Measurements from ENCODE around the gene DCXR.

Gene DCXR

DNA sequence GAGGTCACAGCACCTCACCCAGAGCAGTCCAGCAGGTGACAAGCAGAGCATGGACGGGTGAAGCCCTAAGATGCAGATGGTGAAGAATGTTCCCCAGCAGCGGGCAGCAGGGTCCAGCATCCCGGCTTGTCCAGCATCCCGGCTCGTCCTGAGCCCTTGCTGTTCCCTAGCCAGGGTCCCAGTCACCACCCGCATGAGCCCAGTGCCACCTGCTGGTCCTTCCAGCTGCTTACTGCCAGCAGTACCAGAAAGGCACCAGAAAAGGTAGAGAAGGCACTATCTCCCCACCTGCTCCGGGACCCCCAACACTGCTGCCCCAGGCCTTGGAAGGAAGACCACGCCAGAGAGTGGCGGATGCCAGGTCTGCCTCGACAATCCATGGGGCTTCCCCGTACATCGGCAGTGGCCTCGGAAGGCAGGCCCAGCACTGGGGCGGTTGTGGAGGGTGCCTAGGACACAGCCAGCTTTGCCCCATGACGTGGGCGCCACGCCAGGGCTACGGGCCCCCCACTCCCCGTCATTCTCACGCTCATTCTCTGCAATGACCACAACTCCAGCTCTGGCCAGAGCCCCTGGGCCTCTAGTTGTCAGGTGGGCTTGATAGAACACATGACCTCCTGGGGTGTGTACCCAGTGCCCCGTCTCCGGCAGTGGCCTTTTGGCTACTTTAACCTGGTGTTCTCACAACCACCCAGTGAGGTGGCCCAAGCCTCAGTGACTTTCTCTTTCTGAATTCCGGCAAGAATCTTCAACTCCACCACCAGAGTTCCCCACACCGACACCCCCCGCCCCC, 16.2 kb downstream of the DCXR start:
- peak; percentile 36 to 75 for DNase-seq

DNA sequence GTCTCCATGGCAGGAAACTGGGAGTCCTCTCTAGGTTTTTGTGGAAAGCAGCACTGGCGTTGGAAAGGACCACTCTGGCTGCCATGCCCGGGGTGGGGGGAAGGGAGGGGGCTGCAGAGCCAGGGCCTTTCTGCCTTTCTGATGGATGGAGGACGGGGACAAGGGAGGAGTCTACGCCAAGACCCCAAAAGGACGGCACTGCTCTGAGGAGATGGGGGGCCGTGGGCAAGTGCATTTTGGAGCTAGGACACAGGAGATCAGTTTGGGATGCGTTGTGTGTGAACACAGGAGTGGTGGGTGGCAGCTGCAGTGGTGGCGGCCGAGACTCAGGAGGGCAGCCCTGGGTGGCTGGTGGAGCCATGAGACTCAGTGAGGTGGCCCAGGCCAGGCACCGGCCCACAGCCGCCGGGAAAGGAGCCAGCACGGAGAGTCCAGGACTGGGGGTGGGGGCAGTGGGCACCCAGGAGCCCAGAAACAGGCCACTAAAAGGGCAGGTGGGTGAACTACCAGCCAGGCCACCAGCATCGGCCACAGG, 16.9 kb downstream of the DCXR start:
- no peak for DNase-seq

DNA sequence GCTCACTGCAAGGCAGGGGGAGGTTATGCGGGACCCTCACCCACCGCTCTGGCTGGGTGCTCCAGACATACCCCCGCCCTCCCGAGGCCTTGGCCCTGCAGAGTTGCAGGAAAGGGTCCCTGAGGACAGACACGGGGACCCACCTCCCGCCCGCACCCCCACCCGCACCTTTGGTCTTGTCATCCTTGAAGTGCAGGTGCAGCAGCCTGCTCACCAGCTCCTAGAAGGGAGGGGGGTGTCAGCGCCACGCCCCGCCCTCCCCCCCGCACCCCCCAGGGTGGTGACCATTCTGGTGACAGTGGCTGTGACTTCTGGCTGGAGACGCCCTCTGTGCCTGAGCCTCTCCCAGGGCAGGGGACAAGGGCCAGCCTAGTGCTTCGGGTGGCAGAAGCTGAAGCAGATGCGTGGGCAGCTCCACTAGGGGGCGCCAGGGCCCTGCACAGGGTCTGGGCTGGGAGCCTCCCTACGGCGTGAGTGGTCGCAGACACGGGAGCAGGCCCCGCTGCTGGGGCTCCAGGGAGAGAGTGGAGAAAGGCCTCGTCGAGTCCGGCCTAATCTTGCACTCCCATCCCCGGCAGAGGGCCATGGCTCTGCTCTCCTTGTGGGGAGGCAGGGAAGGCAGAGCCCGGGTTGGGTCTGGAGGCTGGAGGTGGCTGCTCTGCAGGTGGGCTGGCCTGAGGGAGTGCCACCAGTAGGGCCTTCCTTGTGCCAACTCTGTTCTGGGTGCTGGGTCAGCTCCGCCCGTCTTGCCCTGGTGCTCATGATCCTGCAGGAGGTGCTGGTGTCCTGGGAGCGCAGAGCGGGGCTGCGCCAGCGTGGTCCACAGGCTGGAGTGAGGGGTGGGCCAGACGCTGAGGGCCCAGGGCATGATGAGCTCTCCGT, 17.6 kb downstream of the DCXR start:
- no peak for DNase-seq

DNA sequence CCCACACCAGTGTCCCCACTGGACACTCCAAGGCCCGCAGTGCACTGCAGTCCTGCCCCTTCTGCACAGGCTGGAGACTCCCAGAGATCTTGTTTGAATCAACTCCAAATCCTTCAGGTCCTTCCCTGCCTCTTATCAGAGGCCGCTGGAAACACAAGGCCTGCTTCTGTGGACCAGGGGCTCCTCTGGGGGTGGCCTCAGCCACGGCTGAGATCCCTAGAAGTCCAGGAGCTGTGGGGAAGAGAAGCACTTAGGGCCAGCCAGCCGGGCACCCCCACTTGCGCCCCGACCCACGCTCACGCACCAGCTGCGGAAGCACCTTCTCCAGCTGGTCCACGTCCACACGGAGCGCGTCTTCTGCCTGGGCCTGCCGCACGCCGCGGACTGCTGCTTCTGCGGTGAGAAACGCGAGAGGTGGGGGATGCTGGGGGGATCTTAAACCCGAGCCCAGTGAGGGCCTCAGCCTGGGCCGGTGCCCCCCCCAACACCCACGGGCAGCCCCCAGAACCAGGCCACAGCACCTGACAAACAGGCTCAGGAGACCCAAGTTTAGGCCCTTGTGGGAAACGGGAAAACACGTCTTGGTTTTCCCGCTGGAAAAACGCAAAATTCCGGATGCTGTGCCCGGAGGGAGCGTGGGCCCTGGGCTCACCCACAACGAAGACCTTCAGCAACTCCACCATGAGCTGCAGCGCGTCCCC, 18.4 kb downstream of the DCXR start:
- DNase-seq, result no peak

DNA sequence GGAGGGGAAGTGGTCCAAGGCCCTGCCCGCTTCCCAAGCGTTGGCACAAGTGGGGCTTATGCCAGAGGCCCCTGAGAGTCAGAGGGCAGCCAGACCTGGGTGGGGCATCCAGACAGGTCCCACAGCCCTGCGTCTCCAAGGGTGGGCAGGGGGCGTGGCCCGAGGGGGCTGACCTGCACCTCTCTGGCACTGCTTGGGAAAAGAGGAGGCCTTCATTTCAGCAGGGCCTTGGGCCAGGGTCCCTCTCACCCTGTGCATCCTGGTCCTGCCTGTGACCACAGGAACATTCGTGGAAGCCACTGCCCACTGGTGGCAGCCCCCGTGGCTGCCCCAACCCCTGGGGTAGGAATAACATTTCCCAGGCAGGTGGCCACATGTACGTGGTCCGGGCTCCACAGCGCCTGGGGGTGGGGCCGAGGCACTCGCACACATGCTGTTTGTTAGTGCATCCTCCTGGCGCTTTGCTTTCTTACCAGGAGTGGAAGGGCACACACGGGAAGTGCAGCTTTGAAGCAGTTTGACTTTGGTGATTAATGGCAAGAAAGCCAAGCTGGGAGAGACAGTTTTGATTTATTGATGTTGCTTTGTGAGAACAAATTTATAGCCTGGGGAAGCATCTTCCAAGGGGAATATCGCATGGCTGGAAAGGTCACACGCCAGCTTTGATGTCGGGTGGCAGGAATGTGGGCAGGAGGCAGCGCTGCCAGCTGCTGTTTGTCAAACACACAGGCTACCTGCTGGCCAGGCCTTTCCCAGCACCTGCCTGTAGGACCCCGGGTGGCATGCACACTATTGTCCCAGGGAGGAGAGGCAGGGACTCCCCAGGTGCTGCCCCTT, 19.1 kb downstream of the DCXR start:
- no peak for DNase-seq

DNA sequence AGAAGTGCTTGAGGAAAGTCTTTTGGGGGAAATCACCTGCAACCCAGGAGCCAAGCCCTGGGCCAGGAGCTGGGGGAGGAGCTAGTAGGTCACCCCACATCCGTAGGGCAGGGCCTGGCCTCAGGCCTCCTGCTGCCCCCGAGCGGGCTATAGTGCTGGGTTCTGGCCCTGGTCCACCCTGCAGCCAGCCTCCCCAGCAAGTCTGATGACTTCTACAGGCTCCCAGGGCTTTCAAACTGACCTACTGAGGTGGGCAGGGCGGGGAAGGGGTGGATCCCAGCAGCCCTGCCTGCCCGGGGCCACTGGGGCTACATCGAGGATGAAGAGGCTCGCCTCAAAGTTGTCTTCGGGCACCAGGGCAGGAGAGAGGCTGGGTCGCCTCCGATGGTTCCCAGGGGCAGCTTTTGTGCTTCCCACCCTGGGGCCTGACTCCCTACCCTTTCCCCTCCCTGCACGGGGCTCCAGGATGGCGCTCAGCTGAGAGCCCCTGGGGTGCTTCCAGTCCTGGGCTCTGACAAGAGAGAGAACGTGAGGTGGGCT, 19.8 kb downstream of the DCXR start:
- DNase-seq, result no peak

DNA sequence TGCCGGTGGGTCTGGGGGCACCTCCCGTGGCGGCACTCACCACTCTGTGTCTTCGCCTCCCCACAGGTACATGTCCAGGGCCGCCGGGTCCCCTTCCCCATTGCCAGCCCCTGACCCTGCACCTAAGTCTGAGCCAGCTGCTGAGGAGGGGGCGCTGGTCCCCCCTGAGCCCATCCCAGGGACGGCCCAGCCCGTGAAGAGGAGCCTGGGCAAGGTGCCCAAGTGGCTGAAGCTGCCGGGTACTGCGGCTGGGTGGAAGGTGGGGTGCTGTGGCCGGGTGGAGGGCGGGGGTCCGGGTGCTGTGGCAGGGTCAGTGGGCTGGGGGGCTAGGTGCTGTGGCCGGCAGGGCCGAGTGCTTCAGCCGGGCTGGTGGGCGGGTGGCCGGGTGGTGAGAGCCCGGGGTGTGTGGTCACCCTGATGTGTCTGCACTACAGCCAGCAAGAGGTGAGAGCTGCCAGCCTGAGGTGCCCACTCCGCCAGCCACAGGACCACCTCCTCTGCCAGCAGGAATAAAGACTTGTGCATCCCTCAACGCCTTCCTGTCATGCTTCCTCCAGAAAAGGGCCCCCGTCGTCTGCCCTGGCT, 20.5 kb downstream of the DCXR start:
- DNase-seq, result no peak

DNA sequence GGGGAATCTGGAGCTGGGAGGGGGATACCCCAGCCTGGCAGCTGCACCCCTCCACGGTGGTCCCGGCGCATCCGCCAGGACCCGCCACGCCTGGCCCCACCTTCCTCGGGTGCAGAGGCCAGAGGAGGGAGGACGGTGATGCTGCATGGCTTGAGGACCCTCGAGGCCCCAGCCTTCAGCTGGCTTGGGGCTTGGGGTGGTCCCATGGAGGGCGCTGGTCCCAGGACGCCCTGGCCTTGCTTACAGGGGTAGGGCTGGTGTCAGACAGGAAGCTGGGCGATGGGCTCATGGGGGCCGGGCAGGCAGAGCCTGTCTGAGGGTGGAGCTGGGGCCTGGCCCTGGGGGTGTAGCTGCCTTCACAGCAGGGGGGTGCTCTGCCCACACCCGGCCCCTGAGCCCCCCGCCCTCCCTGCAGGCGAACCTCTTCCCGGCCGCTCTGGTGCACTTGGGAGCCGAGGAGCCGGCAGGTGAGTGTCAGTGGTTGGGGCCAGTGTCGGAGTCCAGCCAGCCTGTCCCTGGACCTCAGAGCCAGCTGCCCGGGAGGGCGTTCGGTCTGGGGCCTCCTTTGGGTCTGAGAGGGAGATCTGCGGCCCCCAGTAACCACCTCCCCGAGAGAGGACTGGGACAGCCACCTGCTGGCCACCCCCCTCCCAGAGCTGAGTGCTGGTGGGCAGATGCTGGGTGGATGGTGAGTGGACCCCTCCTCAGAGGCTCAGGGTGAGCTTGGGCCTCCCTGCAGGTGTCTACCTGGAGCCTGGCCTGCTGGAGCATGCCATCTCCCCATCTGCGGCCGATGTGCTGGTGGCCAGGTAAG, 21.2 kb downstream of the DCXR start:
- DNase-seq, result no peak

DNA sequence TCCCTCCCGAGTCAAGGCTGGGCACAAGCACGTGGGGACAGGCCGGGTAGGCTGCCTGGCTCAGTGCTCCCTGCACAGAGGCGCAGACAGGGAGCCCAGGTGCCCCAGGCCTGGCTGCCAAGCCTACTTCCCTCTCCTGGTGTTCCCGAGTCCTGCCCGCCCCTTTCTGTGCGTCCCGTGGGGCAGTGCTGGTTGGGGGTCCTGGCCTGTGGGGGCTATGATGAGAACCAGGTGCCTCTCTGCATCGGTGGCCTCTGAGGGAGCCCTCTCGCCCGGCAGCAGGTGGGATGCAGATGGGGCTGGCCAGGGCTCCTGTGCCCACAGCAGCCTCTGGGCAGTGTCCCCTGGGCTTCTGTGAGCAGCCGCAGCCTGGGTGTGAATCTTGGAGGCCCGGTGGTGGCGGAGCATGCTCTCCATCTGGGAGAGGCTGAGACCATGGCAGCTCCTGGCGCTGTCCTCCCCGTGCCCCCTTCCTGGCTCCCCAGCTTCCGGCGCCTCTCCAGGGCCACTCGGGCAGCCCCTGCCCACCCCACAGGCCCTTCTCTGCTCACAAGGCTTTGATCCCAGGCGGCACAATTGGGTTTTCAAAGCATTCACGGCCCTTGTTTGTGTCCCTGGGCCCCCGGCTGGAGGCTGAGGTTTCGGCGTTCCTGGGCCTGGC, 22.1 kb downstream of the DCXR start:
- no peak for DNase-seq

DNA sequence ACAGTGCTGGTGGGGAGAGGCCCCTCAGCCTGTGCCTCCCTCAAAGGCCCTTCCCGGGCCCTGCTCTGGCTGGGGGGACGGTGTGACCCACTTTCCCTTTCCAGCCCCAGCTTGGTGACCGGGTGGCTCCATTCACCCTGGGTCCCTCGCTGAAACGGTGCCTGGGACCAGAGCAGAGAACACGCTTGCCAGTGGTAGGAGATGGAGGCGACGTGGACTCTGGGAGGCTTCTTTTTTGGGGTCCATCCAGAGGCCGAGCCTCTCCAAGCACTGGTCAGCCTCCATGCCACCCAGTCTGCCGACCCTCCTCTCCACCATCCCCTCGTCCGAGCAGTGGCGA, 22.6 kb downstream of the DCXR start:
- DNase-seq, result no peak

DNA sequence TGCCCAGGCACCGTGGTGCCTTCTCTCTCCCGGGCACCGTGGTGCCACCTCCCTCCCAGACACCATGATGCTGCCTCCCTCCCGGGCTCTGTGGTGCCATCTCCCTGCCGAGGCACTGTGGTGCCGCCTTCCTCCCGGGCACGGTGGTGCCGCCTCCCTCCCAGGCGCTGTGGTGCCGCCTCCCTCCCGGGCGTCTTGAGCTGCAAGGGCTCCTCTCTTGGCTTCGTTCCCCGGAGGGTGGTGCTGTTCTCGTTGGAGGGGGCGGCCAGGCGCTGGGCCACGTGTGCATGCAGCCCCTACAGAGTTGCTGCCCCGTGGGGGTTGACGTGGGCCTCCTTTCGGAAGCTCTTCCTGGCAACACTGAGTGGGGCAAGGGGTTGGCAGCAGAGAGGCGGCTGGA, 23.1 kb downstream of the DCXR start:
- DNase-seq, result no peak

DNA sequence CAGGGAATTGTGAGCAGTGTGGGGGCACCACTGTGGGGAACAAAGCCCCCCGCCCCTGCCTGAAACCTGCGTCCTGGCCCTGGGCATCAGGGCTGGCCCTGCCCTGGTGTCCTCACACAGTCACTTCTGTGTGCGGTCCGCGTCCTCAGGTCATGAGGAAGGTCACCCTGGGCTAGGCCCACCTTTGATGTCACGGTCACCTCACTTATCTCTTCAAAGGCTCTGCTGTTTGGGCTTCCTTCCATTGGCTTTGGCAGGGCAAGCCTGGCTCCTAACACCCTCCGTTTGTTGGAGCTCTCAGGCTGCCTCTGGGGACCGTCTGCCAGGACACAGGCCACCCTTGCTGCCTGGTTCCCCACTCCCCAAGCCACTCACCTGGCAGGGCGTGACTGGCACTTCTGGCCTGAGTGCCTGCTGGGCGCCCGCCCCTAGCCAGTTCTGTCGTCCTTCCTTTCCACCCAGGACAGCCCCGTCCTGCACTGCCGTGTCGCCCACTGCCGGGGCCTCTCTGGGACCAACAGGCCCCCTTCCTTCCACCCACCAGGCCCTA, 23.6 kb downstream of the DCXR start:
- DNase-seq, result no peak

DNA sequence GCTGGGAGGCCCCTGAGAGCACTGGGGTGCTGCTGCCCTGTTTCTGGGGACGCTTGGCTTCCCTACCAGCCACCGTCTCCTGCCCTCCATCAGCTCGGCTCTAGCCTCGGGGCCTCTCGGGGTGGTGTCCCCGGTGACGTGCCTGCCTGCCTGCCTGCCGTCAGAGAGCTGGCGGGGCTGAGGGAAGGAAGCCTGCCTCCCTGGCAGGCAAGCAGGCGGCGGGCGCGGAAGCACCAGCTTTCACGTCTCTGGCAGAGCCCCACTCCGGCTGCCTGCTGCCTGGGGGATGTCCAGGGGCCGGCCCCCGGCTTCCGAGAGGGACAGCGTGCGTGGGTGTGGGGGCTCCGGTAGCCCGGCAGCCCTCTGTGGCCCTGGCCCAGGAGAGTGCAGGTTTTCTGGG, 24.2 kb downstream of the DCXR start:
- peak in 1 of 2 donors; percentile 37 for DNase-seq

DNA sequence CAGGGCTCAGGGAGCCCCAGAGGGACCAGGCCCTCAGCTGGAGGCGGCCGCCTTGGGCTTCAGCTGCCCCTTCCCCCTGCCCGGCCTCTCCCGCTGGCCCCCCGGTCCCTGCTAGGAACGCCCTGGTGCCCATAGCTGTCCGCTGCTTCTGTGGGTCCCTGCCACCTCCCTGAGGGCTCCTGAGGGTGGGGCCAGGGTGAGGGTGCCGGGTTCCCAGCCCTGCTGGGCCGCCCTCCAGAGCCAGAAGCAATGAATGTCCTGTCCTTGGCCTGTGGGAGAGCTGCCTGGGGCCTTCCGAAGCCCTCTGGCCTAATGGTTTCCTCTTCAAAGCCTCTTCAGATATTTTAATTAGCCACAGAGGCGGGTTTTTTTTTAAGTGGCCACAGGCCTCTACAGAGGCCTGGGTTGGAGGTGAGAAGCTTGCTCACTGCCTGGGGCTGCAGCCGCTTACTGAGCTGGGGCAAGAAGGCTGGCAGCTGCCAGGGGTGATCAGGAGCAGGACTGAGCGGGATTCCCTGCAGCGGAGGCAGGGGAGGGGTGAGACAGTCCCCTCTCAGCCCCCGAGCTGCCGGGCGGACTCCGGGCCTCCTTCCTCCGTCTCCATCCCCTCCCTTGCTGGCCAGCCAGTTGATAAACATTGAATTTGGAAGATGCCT, 24.7 kb downstream of the DCXR start:
- DNase-seq, result no peak

DNA sequence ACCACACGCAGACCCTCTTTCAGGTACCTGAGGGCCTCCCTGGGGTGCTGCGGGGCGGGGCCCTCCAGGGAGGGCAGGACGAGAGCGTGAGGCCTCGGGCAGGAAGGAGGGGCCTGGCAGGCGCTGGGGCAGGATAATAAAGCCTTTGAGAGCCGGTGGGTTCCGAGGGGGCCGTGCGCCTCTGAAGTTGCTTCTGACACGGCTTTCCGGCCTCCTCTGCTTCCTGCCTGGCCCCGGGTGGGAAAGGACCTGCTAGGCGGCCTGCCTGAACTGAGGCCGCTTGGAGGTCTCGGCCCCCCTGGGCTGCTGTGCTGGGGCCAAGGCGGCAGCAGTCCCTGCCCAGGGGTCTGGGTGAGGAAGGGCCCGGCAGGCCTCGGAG, 25.2 kb downstream of the DCXR start:
- DNase-seq, result no peak

DNA sequence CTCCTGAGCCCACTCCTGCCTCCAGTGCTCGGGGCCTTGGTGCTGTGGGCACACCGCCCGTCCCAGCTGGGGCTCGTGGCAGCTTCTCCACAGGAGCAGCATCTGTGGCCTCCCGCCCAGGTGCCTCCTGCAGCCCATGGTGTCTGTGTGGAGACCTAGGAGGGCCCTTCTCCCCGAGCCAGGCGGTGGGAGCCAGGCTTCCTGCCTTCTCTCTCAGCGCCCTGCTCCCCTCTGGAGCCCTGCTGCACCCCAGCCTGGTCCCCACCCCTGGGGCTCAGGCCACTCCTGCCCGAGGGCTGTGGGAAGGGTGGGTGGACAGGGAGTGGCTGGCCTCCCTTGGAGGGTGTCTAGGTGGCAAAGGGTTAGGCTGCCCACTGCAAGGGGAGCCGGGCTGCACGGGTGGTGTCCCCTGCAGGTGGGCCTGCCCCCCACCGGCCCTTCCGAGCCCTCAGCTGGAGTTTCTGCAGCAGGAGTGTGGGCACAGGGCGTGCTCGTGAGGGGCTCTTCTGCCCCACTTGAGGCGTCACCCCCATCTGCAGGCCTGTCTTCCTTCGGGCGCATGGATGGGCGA, 25.8 kb downstream of the DCXR start:
- no peak for DNase-seq

DNA sequence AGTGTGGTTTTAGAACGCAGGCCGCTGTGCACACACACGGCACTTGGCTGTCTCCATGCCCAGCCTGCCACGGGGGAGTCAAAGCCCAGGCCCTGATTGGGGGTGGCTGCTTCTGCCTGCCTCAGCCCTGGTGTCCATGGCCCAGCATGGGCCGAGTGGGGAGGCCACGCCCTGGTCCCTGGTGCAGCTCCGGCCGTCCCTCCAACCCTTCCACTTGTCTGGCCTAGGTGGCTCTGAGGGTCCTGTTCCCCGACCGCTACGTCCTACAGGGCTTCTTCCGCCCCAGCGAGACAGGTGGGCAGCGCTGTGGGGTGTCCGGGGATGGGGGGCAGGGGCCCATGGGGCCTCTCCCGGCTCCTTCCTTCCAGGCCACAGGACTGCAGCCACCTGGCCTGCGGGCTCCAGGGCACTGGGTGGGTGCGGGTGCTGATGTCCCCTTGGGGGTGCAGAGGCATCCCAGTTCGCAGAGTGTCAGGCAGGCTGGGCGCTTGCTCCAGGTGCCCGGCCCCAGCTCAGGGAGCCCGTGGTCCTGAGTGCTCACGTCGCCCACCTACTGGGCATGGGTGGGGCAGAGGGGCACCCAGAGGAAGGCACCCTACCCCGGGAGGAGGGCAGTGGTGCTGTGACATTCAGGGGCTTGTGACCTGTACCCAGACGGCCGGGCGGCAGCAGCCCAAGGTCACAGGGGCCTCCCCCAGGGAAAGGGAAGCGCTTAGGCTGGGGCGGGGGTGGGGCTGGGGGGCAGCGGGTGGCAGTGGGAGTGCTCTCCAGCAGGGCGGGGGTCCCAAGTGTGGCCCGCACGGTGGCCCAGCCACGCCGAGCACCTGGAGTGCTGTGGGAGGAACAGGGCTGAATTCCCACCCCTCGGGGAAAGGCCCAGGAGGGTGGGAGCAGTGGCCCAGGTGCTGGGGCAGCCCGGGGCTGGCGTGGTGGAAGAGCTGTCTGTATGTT, 26.6 kb downstream of the DCXR start:
- no peak for DNase-seq

DNA sequence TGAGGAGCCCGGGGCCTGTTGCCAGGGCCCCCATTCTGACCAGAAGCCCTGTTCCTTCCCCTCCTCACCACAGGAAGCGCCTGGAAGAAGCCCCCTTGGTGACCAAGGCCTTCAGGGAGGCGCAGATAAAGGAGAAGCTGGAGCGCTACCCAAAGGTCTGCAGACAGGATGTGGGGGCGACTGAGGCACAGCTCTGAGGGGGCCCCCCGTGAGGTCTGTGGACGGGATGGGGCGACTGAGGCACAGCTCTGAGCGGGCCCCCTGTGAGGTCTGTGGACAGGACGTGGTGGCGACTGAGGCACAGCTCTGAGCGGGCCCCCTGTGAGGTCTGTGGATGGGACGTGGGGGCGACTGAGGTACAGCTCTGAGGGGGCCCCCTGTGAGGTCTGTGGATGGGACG, 28.1 kb downstream of the DCXR start:
- no peak for DNase-seq

Measured in hippocampal formation (tissue), 2 donors.